T-helper 9 cell (primary cell): ENCODE measurements around the gene ITGB3BP.
"Not testable (repeated sequence)": the region's sequence is repeated elsewhere in the genome, so short reads cannot be mapped to it uniquely, and the experiment has no call there.

Experiments used
- DNase-seq: peaks from one replicate; pipeline ENCODE4 v3.0.0-alpha.2; 2020
- total RNA-seq, 2 donors: gene quantifications; one replicate each; lab custom pipeline; 2026; lab: John Stamatoyannopoulos, UW

The ITGB3BP gene, protein sequence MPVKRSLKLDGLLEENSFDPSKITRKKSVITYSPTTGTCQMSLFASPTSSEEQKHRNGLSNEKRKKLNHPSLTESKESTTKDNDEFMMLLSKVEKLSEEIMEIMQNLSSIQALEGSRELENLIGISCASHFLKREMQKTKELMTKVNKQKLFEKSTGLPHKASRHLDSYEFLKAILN
- total RNA-seq, result 9.2 to 10.1 reads per million in 2 donors

- peak; percentile 59 for DNase-seq
Measured at GRCh38 chr1:63522891-63523728, at the start of gene ITGB3BP, which contains the start of gene EFCAB7. TSS of gene ITGB3BP (minus strand) at chr1:63523225. CDS start at chr1:63523133, 92 bp downstream. TSS of gene EFCAB7 (plus strand) at chr1:63523525. CDS start at chr1:63525573, 2,048 bp downstream.

GRCh38 chr1:63572686-63573085 is 49.7 kb upstream of the ITGB3BP start:
- not testable (repeated sequence) for DNase-seq

DNA sequence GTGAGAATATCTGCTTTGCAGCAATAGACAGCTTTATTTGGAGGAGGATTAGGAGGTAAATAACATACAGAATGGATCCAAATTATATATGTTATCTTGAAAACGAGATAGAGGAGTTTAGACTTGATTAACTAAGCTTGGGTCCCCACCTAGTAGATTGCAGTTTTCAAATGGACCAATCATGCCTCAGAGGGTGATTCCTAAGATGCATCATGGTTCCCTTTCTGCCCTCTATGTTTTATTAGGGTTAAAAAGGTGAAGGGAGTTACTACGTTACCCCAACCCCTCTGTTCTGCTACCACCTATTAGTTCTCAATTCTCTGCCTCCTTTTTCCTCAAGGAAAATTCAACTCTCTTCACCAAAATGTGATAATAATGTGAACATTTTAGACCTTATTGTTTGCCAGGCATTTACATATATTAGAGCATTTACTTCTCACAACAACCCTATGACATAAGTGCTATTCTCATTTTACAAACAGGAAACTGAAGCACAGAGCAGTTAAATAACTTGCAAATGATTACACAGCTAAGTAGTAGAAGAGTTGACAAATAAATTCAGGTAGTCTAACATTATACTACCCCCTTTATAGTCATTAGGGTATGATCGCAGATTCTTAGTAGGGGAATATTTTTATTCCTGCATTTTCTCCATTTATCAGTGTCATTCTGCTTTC is 46.8 kb upstream of the ITGB3BP start:
- DNase-seq, result no peak

DNA sequence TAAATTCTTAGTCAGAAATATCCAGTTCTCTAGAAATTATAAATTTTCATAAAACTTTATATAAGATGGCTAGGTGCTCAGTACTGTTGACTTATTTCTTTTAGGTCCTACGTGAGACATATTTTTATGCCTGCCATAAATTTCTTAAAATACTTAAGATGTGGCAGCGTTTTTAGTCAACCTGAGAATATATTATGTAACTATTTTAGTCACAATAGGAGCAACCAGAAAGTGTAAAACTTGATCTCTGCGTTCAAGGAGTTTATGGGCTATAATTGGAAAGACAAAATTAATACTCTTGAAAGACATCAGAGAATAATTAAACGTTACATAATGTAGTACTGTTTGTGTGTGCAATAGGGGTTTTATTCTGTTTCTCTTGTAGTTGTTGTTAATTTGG is 46.0 kb upstream of the ITGB3BP start:
- DNase-seq, result no peak

- no peak for DNase-seq
Measured at GRCh38 chr1:63563745-63564144, 40.7 kb upstream of the ITGB3BP start.

- no peak for DNase-seq
Measured at GRCh38 chr1:63559357-63559756, 36.3 kb upstream of the ITGB3BP start.

- DNase-seq, result no peak
Measured at GRCh38 chr1:63557365-63557987, 34.5 kb upstream of the ITGB3BP start.

- DNase-seq, result no peak
Measured at GRCh38 chr1:63555480-63555879, 32.5 kb upstream of the ITGB3BP start.

- no peak for DNase-seq
Measured at GRCh38 chr1:63548877-63549276, 25.9 kb upstream of the ITGB3BP start.

GRCh38 chr1:63548303-63548702 is 25.3 kb upstream of the ITGB3BP start:
- DNase-seq, result no peak

- no peak for DNase-seq
Measured at GRCh38 chr1:63547621-63548294, 24.7 kb upstream of the ITGB3BP start.

- DNase-seq, result no peak
Measured at GRCh38 chr1:63545780-63546179, 22.8 kb upstream of the ITGB3BP start.

- DNase-seq, result no peak
Measured at GRCh38 chr1:63537940-63538339, 14.9 kb upstream of the ITGB3BP start.

DNA sequence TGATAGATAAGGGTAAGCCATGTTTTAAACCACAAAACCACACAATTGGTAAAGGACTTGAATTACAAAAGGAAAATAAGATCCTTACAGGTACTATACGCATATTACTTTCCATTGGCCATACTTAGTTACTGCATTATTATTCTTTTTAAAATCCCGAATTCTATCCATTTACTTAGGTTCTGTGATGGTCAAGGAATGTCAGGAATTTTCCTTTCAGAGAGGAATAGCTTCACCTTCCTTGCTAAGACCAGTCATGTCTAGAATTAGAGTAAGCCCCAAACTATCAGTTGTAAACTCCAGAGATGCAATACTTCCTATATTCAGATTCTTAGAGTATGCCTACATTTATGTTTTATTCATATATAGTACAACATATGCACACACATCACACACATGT is 14.0 kb upstream of the ITGB3BP start:
- DNase-seq, result no peak

DNA sequence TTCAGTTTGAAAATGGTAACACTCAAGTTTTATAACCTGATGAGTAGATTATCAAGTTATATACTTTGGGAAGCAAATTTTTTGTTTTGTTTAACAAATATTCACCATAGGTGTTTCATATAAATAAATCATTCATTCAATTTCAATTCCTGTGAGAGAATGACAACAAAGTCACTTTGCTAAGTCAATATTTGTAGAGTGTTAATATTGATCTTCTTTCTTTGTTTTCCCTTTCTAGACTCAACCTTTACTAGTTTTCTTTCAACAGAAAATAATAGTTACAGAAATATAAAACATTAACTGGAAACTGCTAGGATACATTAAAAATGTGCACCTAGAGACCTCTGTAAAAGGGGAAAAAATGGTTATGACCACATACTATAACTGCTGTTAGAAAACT is 11.4 kb upstream of the ITGB3BP start:
- DNase-seq, result no peak

- no peak for DNase-seq
Measured at GRCh38 chr1:63533931-63534330, 10.9 kb upstream of the ITGB3BP start.

- DNase-seq, result no peak
Measured at GRCh38 chr1:63532727-63533126, 9.7 kb upstream of the ITGB3BP start.

DNA sequence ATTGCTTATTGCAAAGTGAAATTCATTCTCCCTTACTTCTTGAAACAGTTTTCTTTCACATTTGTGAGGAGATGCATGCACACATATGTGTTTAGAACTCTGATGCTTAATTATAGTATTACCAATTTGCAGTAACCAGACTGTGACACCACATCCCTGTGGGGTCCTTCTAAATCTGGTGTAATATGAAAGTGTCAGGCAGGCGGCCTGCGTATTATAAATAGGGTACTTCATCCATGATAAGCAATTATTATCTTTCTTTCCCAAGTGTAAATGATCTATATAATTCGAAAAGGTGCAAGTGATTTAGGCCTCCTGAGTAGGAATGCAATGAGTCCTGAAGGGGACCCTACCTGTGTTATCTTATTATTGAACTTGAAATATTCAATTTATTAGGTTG is 1.2 kb upstream of the ITGB3BP start:
- no peak for DNase-seq

GRCh38 chr1:63523738-63524137 is 713 bp upstream of the ITGB3BP start:
- DNase-seq, result no peak

DNA sequence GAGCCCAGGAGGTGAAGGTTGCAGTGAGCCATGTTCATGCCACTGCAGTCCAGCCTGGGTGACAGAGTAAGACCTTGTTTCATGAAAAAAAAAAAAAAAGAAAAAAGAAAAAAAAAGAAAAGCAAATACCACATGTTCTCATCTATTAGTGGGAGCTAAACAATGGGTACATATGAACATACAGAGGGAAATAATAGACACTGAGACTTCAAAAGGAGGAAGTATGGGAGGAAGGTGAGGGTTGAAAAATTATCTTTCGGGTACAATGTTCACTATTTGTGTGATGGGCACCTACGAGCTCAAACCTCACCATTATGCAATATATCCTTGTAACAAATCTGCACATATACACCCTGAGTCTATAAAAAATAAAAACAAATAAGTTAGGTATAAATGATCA is 6.4 kb downstream of the ITGB3BP start:
- DNase-seq, result no peak

- no peak for DNase-seq
Measured at GRCh38 chr1:63512584-63512983, 10.4 kb downstream of the ITGB3BP start.

GRCh38 chr1:63509718-63510117 is 13.3 kb downstream of the ITGB3BP start:
- DNase-seq, result no peak

- no peak for DNase-seq
Measured at GRCh38 chr1:63506782-63507181, 16.2 kb downstream of the ITGB3BP start.
